H9 (cell line): ENCODE results near the gene SMPD4. TPM values are rescaled to one million over a fixed set of nuclear protein-coding genes. Genes with fewer than 3 reads are reported as not detected.

Experiments
- DNase-seq: peaks from one replicate; pipeline ENCODE4 v3.0.0-alpha.2; 2017
- H2AFZ ChIP-seq: one replicate; pipeline ENCODE4 v1.6.1; 2013; ENCODE audit warnings: mild to moderate bottlenecking, low read length, control low read depth, moderate library complexity
- H2AK5ac ChIP-seq: 2 replicates; pipeline ENCODE4 v1.6.1; 2013; ENCODE audit warnings: low read length, control low read depth, mixed read lengths; ENCODE audit not compliant: insufficient read length
- H2BK120ac ChIP-seq: one replicate; pipeline ENCODE4 v1.6.1; 2013; ENCODE audit warnings: low read depth, mild to moderate bottlenecking, low read length, control low read depth, inconsistent platforms; ENCODE audit not compliant: poor library complexity, severe bottlenecking
- H2BK12ac ChIP-seq: 2 replicates; pipeline ENCODE4 v1.6.1; 2013; ENCODE audit warnings: low read length, control low read depth, mixed read lengths, low read depth; ENCODE audit not compliant: insufficient read length
- H2BK15ac ChIP-seq: 2 replicates; pipeline ENCODE4 v1.6.1; 2013; ENCODE audit warnings: low read depth, low read length, control low read depth
- H2BK20ac ChIP-seq: one replicate; pipeline ENCODE4 v1.6.1; 2013; ENCODE audit warnings: low read depth, mild to moderate bottlenecking, low read length, control low read depth, inconsistent platforms; ENCODE audit not compliant: poor library complexity, severe bottlenecking
- H2BK5ac ChIP-seq: 2 replicates; pipeline ENCODE4 v1.6.1; 2013; ENCODE audit warnings: low read length, control low read depth, mixed read lengths; ENCODE audit not compliant: insufficient read length
- H3K14ac ChIP-seq: 2 replicates; pipeline ENCODE4 v1.6.1; 2013; ENCODE audit warnings: low read length, control low read depth; ENCODE audit not compliant: insufficient read depth
- H3K18ac ChIP-seq: 2 replicates; pipeline ENCODE4 v1.6.1; 2013; ENCODE audit warnings: low read depth, mild to moderate bottlenecking, mixed read lengths, low read length, control low read depth; ENCODE audit not compliant: insufficient read length
- H3K23ac ChIP-seq: 2 replicates; pipeline ENCODE4 v1.6.1; 2013; ENCODE audit warnings: low read length, control low read depth, mixed read lengths, low read depth; ENCODE audit not compliant: insufficient read length
- H3K23me2 ChIP-seq: 2 replicates; pipeline ENCODE4 v1.6.1; 2013; ENCODE audit warnings: low read depth, mild to moderate bottlenecking, mixed read lengths, low read length, control low read depth; ENCODE audit not compliant: insufficient read length, poor library complexity, severe bottlenecking
- H3K27ac ChIP-seq: 2 replicates; pipeline ENCODE4 v1.5.1; 2013; ENCODE audit warnings: low read length, control low read depth, mixed read lengths, low read depth; ENCODE audit not compliant: insufficient read length
- H3K27me3 ChIP-seq: 2 replicates; pipeline ENCODE4 v1.6.1; 2013; ENCODE audit warnings: low read length, control low read depth, inconsistent platforms; ENCODE audit not compliant: insufficient read depth
- H3K4ac ChIP-seq: 2 replicates; pipeline ENCODE4 v1.6.1; 2013; ENCODE audit warnings: low read depth, mild to moderate bottlenecking, control low read depth, inconsistent platforms, low read length, moderate library complexity
- H3K4me1 ChIP-seq: 2 replicates; pipeline ENCODE4 v1.6.1; 2013; ENCODE audit warnings: low read length, control low read depth, inconsistent platforms; ENCODE audit not compliant: insufficient read depth
- H3K4me2 ChIP-seq: 2 replicates; pipeline ENCODE4 v1.6.1; 2013; ENCODE audit warnings: low read length, control low read depth, mixed read lengths; ENCODE audit not compliant: insufficient read length, insufficient read depth
- H3K56ac ChIP-seq: 2 replicates; pipeline ENCODE4 v1.6.1; 2013; ENCODE audit warnings: low read depth, mild to moderate bottlenecking, mixed read lengths, low read length, control low read depth; ENCODE audit not compliant: insufficient read length
- H3K79me1 ChIP-seq: 2 replicates; pipeline ENCODE4 v1.6.1; 2013; ENCODE audit warnings: low read depth, mild to moderate bottlenecking, moderate library complexity, low read length, control low read depth, inconsistent platforms; ENCODE audit not compliant: insufficient read depth, poor library complexity, severe bottlenecking
- H3K79me2 ChIP-seq: 2 replicates; pipeline ENCODE4 v1.6.1; 2013; ENCODE audit warnings: low read length, control low read depth, inconsistent platforms; ENCODE audit not compliant: insufficient read depth
- H3K9ac ChIP-seq: 2 replicates; pipeline ENCODE4 v1.6.1; 2013; ENCODE audit warnings: low read length, control low read depth, mixed read lengths; ENCODE audit not compliant: insufficient read length; ENCODE audit errors: extremely low read depth
- H3K9me3 ChIP-seq: one replicate; pipeline ENCODE4 v1.6.1; 2013; ENCODE audit warnings: low read depth, low read length, inconsistent platforms; ENCODE audit not compliant: control insufficient read depth
- H3T11ph ChIP-seq: one replicate; pipeline ENCODE4 v1.6.1; 2013; ENCODE audit warnings: mild to moderate bottlenecking, low read length, control low read depth, inconsistent platforms
- H4K20me1 ChIP-seq: one replicate; pipeline ENCODE4 v1.6.1; 2013; ENCODE audit not compliant: control insufficient read depth, insufficient read length, insufficient read depth
- H4K5ac ChIP-seq: 2 replicates; pipeline ENCODE4 v1.6.1; 2013; ENCODE audit warnings: low read depth, mild to moderate bottlenecking, mixed read lengths, low read length, control low read depth; ENCODE audit not compliant: insufficient read length
- H4K8ac ChIP-seq: replicated peaks from 2 replicates; pipeline ENCODE4 v1.6.1; 2013; ENCODE audit warnings: low read length, control low read depth, mixed read lengths, low read depth; ENCODE audit not compliant: insufficient read length
- H4K91ac ChIP-seq: 2 replicates; pipeline ENCODE4 v1.6.1; 2013; ENCODE audit warnings: low read depth, mild to moderate bottlenecking, moderate library complexity, mixed read lengths, low read length, control low read depth; ENCODE audit not compliant: insufficient read length
- H3K27ac Mint-ChIP-seq, 3 experiments: 2 replicates in 2 of 3; 3 replicates in 1 of 3; pipeline ENCODE4 v1.8.0; 2020 to 2021; ENCODE audit warnings: mixed read lengths in 3 of 3, mild to moderate bottlenecking in 1 of 3, moderate library complexity in 1 of 3
- H3K27me3 Mint-ChIP-seq: 2 replicates; pipeline ENCODE4 v1.8.0; 2021; ENCODE audit warnings: low read depth, mild to moderate bottlenecking, moderate library complexity, mixed read lengths
- H3K36me3 Mint-ChIP-seq, 3 experiments: 2 replicates in 2 of 3; 3 replicates in 1 of 3; pipeline ENCODE4 v1.8.0; 2020 to 2021; ENCODE audit warnings: low read depth in 3 of 3, mixed read lengths in 3 of 3; ENCODE audit not compliant: insufficient read depth in 1 of 3
- H3K4me1 Mint-ChIP-seq, 2 experiments: 2 replicates each; pipeline ENCODE4 v1.8.0; 2020; ENCODE audit warnings: mixed read lengths in 2 of 2
- H3K4me3 Mint-ChIP-seq, 2 experiments: 2 replicates in 1 of 2; 3 replicates in 1 of 2; pipeline ENCODE4 v1.8.0; 2020 to 2021; ENCODE audit warnings: mild to moderate bottlenecking in 2 of 2, mixed read lengths in 2 of 2, moderate library complexity in 1 of 2
- H3K9me3 Mint-ChIP-seq, 2 experiments: 2 replicates in 1 of 2; 3 replicates in 1 of 2; pipeline ENCODE4 v1.8.0; 2020; ENCODE audit warnings: mild to moderate bottlenecking in 2 of 2, mixed read lengths in 2 of 2, moderate library complexity in 1 of 2
- WGBS: extraction: QIAGEN DNeasy Blood & Tissue Kit; methylation state at CpG from one replicate; pipeline ENCODE4 v1.1.7; 2013; ENCODE audit warnings: missing lambda C conversion rate, low lambda C conversion rate, mixed read lengths; ENCODE audit not compliant: insufficient read length; ENCODE audit errors: extremely low coverage; 5-methylcytosine and 5-hydroxymethylcytosine counted together
- total RNA-seq: library from RNA; stranded (reverse); gene quantifications from 2 replicates; pipeline ENCODE4 v1.2.1, GENCODE V29; 2021
- TF ChIP-seq, protein P1 (sequence below): fragments of 200-600 bp; sonication (generic); conservative IDR thresholded peaks from 3 replicates; pipeline ENCODE4 v1.8.0; 2021; ENCODE audit warnings: antibody characterized with exemption, mild to moderate bottlenecking

The SMPD4 gene
- total RNA-seq, 1 experiment from 2014 or later: 105 TPM

DNA sequence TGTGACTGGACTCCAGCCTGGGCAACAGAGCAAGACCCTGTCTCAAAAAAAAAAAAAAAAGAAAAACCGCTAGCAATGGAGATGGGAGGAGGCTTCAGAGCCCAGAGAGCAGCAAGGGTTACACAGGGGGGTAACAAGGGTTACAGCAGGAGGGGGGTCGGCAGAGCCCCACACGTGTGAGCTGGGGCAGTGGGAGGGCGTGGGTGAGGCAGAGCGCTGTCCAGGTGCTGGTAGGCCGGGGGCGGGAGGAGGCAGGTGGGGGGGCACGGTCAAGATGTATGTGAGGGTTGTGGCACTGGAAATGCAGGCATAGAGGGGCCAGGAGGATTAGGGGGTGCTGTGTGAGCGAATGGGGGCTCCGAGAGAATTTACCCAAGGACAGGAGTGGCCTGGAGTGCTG lies 4.0 kb upstream of the SMPD4 start:
- H2AK5ac ChIP-seq: no peak overlapping the region
- Mint-ChIP-seq H3K27ac (no peak overlapping the region), H3K27me3 (no peaks in the 10 kb centered on the region)

More for the DNA sequence above, 4.0 kb upstream of the SMPD4 start:
- no peak for DNase-seq
- Histone ChIP-seq H2BK5ac (no peak overlapping the region), H3K79me2 (peaks cover 7% of the 10 kb centered on the region; the same call in 1 of the 2 replicates), H3T11ph (no peak overlapping the region), H3K14ac (no peak overlapping the region), H3K4ac (no peak overlapping the region), H3K4me2 (no peak overlapping the region), H3K9me3 (no peaks in the 10 kb centered on the region), H3K56ac (no peak overlapping the region), H3K27ac (no peak overlapping the region), H2BK12ac (no peak overlapping the region), H3K4me1 (no peaks in the 10 kb centered on the region), H2AFZ (no peak overlapping the region), H3K23me2 (no peaks in the 10 kb centered on the region), H3K18ac (no peak overlapping the region), H3K23ac (no peak overlapping the region), H3K27me3 (no peaks in the 10 kb centered on the region), H4K20me1 (no peaks in the 10 kb centered on the region), H4K5ac (no peak overlapping the region), H2BK20ac (no peak overlapping the region), H2BK15ac (no peak overlapping the region), H4K91ac (no peak overlapping the region), H2BK120ac (no peak overlapping the region), H4K8ac (no peak overlapping the region), H3K79me1 (no peaks in the 10 kb centered on the region), H3K9ac (no peak overlapping the region)
- no CpG with 5 or more reads among the region's 10 CpGs for WGBS
- no peak overlapping the region; a peak in 1 of 5 replicates for H3K4me3 Mint-ChIP-seq
- peaks cover 4 to 18% (median 9%) of the 10 kb centered on the region in 3 experiments; a peak in 5 of 7 replicates for H3K36me3 Mint-ChIP-seq
- peaks cover 4 to 13% of the 10 kb centered on the region in 2 experiments; a peak in 3 of 4 replicates for H3K4me1 Mint-ChIP-seq
- TF ChIP-seq, protein P1, sequence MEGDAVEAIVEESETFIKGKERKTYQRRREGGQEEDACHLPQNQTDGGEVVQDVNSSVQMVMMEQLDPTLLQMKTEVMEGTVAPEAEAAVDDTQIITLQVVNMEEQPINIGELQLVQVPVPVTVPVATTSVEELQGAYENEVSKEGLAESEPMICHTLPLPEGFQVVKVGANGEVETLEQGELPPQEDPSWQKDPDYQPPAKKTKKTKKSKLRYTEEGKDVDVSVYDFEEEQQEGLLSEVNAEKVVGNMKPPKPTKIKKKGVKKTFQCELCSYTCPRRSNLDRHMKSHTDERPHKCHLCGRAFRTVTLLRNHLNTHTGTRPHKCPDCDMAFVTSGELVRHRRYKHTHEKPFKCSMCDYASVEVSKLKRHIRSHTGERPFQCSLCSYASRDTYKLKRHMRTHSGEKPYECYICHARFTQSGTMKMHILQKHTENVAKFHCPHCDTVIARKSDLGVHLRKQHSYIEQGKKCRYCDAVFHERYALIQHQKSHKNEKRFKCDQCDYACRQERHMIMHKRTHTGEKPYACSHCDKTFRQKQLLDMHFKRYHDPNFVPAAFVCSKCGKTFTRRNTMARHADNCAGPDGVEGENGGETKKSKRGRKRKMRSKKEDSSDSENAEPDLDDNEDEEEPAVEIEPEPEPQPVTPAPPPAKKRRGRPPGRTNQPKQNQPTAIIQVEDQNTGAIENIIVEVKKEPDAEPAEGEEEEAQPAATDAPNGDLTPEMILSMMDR: no peak
- H3K9me3 Mint-ChIP-seq: no peaks in the 10 kb centered on the region
